HG03354 (cell line): ENCODE data around the gene PACC1.
A peak's percentile ranks its signal among the peaks of the same experiment; 100 is the strongest.
"Not testable (repeated sequence)": the region's sequence is repeated elsewhere in the genome, so short reads cannot be mapped to it uniquely, and the experiment has no call there.

ENCODE experiments used
- ATAC-seq: cut with Tn5 transposase; IDR thresholded peaks from one replicate; pipeline ENCODE4 v1.9.1; 2021; ENCODE audit warnings: mild to moderate bottlenecking; ENCODE audit not compliant: unreplicated experiment, poor library complexity, severe bottlenecking

Gene PACC1

GRCh38 chr1:212351588-212352362 is 62.9 kb downstream of the PACC1 start:
- ATAC-seq, result no peak

- no peak for ATAC-seq
Observed at GRCh38 chr1:212346601-212347000, 68.1 kb downstream of the PACC1 start.

GRCh38 chr1:212344905-212345304 is 69.8 kb downstream of the PACC1 start:
- ATAC-seq, result no peak

- no peak for ATAC-seq
Observed at GRCh38 chr1:212341090-212341489, 73.6 kb downstream of the PACC1 start.

- ATAC-seq, result no peak
Observed at GRCh38 chr1:212329105-212329504, 85.6 kb downstream of the PACC1 start.

GRCh38 chr1:212328248-212328647 is 86.4 kb downstream of the PACC1 start:
- no peak for ATAC-seq

GRCh38 chr1:212326541-212326940 is 88.1 kb downstream of the PACC1 start:
- no peak for ATAC-seq

- ATAC-seq, result no peak
Observed at GRCh38 chr1:212323066-212323465, 91.6 kb downstream of the PACC1 start.

GRCh38 chr1:212321031-212321430 is 93.7 kb downstream of the PACC1 start:
- ATAC-seq, result not testable (repeated sequence)

GRCh38 chr1:212317916-212318315 is 96.8 kb downstream of the PACC1 start:
- ATAC-seq, result no peak

- peak; percentile 39 for ATAC-seq
Observed at GRCh38 chr1:212315907-212316306, 98.8 kb downstream of the PACC1 start.

- no peak for ATAC-seq
Observed at GRCh38 chr1:212315184-212315583, 99.5 kb downstream of the PACC1 start.
